IMR-90 (cell line): ENCODE data around the gene DSP. TPM values are rescaled to one million over a fixed set of nuclear protein-coding genes. Genes with fewer than 3 reads are reported as not detected.

Source experiments
- ATAC-seq: fragments of 200-7000 bp; cut with Tn5 transposase; 2 replicates; pipeline ENCODE4 v1.9.1; 2020; ENCODE audit warnings: low read depth, mild to moderate bottlenecking, moderate library complexity
- BruUV-seq: library from RNA; stranded (reverse); fragments of 400-500 nt; replicated peaks from 2 replicates; lab custom pipeline; 2021; lab: Mats Ljungman, UMichigan
- CTCF ChIA-PET: fragments of 300-600 bp; formaldehyde crosslinking; extraction: SDS; loops from one replicate; lab custom pipeline; 2021; ENCODE audit warnings: antibody characterized with exemption; lab: Yijun Ruan, JAX
- POLR2A ChIA-PET: fragments of 300-600 bp; sonication (Branson Sonifier 250); formaldehyde crosslinking; loops from one replicate; lab custom pipeline; 2022; ENCODE audit warnings: antibody characterized with exemption; ENCODE audit not compliant: unreplicated experiment; lab: Charles Lee
- DNase-seq: peaks from one replicate; pipeline ENCODE4 v3.0.0; 2013
- H2AFZ ChIP-seq: replicated peaks from 2 replicates; pipeline ENCODE3; 2013; ENCODE audit warnings: low read length, mild to moderate bottlenecking; ENCODE audit not compliant: poor library complexity
- H2AK5ac ChIP-seq: 2 replicates; pipeline ENCODE4 v1.6.1; 2013; ENCODE audit warnings: low read depth, low read length, inconsistent platforms
- H2AK9ac ChIP-seq: replicated peaks from 2 replicates; pipeline ENCODE3; 2013; ENCODE audit warnings: mild to moderate bottlenecking, low read depth, low read length, moderate library complexity; ENCODE audit not compliant: poor library complexity
- H2BK120ac ChIP-seq: 2 replicates; pipeline ENCODE4 v1.6.1; 2013; ENCODE audit warnings: low read depth, low read length, inconsistent platforms
- H2BK15ac ChIP-seq: 3 replicates; pipeline ENCODE4 v1.6.1; 2013; ENCODE audit warnings: low read depth, low read length, inconsistent platforms
- H2BK20ac ChIP-seq: 2 replicates; pipeline ENCODE4 v1.6.1; 2013; ENCODE audit warnings: low read depth, mild to moderate bottlenecking, inconsistent platforms, low read length, moderate library complexity
- H2BK5ac ChIP-seq: 2 replicates; pipeline ENCODE4 v1.6.1; 2013; ENCODE audit warnings: mild to moderate bottlenecking, low read depth, low read length, inconsistent platforms; ENCODE audit not compliant: poor library complexity, severe bottlenecking
- H3K14ac ChIP-seq: replicated peaks from 2 replicates; pipeline ENCODE4 v1.6.1; 2013; ENCODE audit warnings: low read depth, low read length, inconsistent platforms
- H3K18ac ChIP-seq: 2 replicates; pipeline ENCODE4 v1.6.1; 2013; ENCODE audit warnings: low read depth, low read length, control low read depth
- H3K23ac ChIP-seq: 2 replicates; pipeline ENCODE4 v1.6.1; 2013; ENCODE audit warnings: low read depth, low read length, inconsistent platforms
- H3K27ac ChIP-seq: 2 replicates; pipeline ENCODE4 v1.5.1; 2013; ENCODE audit warnings: mild to moderate bottlenecking, control low read depth, low read length; ENCODE audit not compliant: insufficient read depth
- H3K27me3 ChIP-seq: 2 replicates; pipeline ENCODE4 v1.6.1; 2013; ENCODE audit warnings: low read length; ENCODE audit not compliant: control insufficient read depth, insufficient read depth
- H3K36me3 ChIP-seq: 2 replicates; pipeline ENCODE4 v1.6.1; 2013; ENCODE audit warnings: low read length, mixed read lengths; ENCODE audit not compliant: control insufficient read depth, insufficient read depth
- H3K4ac ChIP-seq: 2 replicates; pipeline ENCODE4 v1.6.1; 2013; ENCODE audit warnings: low read depth, low read length, inconsistent platforms
- H3K4me1 ChIP-seq: 2 replicates; pipeline ENCODE4 v1.6.1; 2013; ENCODE audit warnings: low read length, mixed read lengths; ENCODE audit not compliant: control insufficient read depth, insufficient read depth
- H3K4me2 ChIP-seq: 2 replicates; pipeline ENCODE4 v1.6.1; 2013; ENCODE audit warnings: low read depth, mild to moderate bottlenecking, control low read depth, low read length, moderate library complexity
- H3K4me3 ChIP-seq: 2 replicates; pipeline ENCODE4 v1.5.1; 2013; ENCODE audit warnings: low read depth, mild to moderate bottlenecking, control low read depth, low read length, moderate library complexity; ENCODE audit not compliant: insufficient read depth
- H3K56ac ChIP-seq: 2 replicates; pipeline ENCODE4 v1.6.1; 2013; ENCODE audit warnings: low read length, inconsistent platforms; ENCODE audit not compliant: insufficient read depth; ENCODE audit errors: extremely low read depth
- H3K79me1 ChIP-seq, 2 experiments: 2 replicates each; pipeline ENCODE4 v1.6.1; 2013; ENCODE audit warnings: low read length in 2 of 2, inconsistent platforms in 1 of 2, low read depth in 1 of 2
- H3K9ac ChIP-seq: 2 replicates; pipeline ENCODE4 v1.6.1; 2013; ENCODE audit warnings: low read depth, low read length, control low read depth
- H3K9me1 ChIP-seq: 2 replicates; pipeline ENCODE4 v1.6.1; 2013; ENCODE audit warnings: low read length, inconsistent platforms; ENCODE audit not compliant: insufficient read depth
- H3K9me3 ChIP-seq: 2 replicates; pipeline ENCODE4 v1.6.1; 2013; ENCODE audit warnings: low read length; ENCODE audit not compliant: control insufficient read depth, insufficient read depth
- H4K20me1 ChIP-seq: 2 replicates; pipeline ENCODE4 v1.6.1; 2013; ENCODE audit warnings: low read length, inconsistent platforms; ENCODE audit not compliant: insufficient read depth
- H4K5ac ChIP-seq: 2 replicates; pipeline ENCODE4 v1.6.1; 2013; ENCODE audit warnings: mild to moderate bottlenecking, low read depth, low read length, control low read depth
- H4K8ac ChIP-seq, 2 experiments: 2 replicates each; pipeline ENCODE4 v1.6.1; 2013; ENCODE audit warnings: low read depth in 2 of 2, low read length in 2 of 2, control low read depth in 1 of 2, inconsistent platforms in 1 of 2
- H4K91ac ChIP-seq: 2 replicates; pipeline ENCODE4 v1.6.1; 2013; ENCODE audit warnings: low read depth, low read length, inconsistent platforms; ENCODE audit not compliant: insufficient read depth
- BHLHE40 ChIP-seq: fragments of 150-350 bp; IDR thresholded peaks from 2 replicates; pipeline ENCODE4 v1.6.1; 2016; ENCODE audit warnings: mild to moderate bottlenecking, low read depth, low read length
- CEBPB ChIP-seq: IDR thresholded peaks from 2 replicates; pipeline ENCODE4 v1.6.1; 2012; ENCODE audit warnings: low read depth, low read length, improper control_type of control experiment
- CHD1 ChIP-seq: IDR thresholded peaks from 2 replicates; pipeline ENCODE4 v1.6.1; 2012; ENCODE audit warnings: low read depth, low read length, improper control_type of control experiment
- CTCF ChIP-seq: conservative IDR thresholded peaks from 2 replicates; pipeline ENCODE4 v1.5.1; 2012; ENCODE audit warnings: mild to moderate bottlenecking, low read depth, low read length, improper control_type of control experiment
- FOS ChIP-seq: fragments of 150-350 bp; IDR thresholded peaks from 2 replicates; pipeline ENCODE4 v1.6.1; 2016; ENCODE audit warnings: low read depth, low read length
- MAFK ChIP-seq: IDR thresholded peaks from 2 replicates; pipeline ENCODE4 v1.6.1; 2012; ENCODE audit warnings: low read depth, low read length, improper control_type of control experiment
- MAZ ChIP-seq: IDR thresholded peaks from 2 replicates; pipeline ENCODE4 v1.6.1; 2012; ENCODE audit warnings: low read depth, mild to moderate bottlenecking, low read length, improper control_type of control experiment, moderate library complexity, borderline replicate concordance
- MXI1 ChIP-seq: IDR thresholded peaks from 2 replicates; pipeline ENCODE4 v1.6.1; 2012; ENCODE audit warnings: low read depth, mild to moderate bottlenecking, low read length, moderate library complexity, borderline replicate concordance
- NFE2L2 ChIP-seq: fragments of 150-350 bp; IDR thresholded peaks from 2 replicates; pipeline ENCODE4 v1.6.1; 2016; ENCODE audit warnings: low read depth, mild to moderate bottlenecking, low read length
- POLR2A ChIP-seq: IDR thresholded peaks from 2 replicates; pipeline ENCODE4 v1.6.1; 2012; ENCODE audit warnings: mild to moderate bottlenecking, low read depth, low read length
- RAD21 ChIP-seq: IDR thresholded peaks from 2 replicates; pipeline ENCODE4 v1.6.1; 2012; ENCODE audit warnings: low read length, improper control_type of control experiment
- RCOR1 ChIP-seq: IDR thresholded peaks from 2 replicates; pipeline ENCODE4 v1.6.1; 2012; ENCODE audit warnings: mild to moderate bottlenecking, low read length, improper control_type of control experiment; ENCODE audit not compliant: insufficient replicate concordance
- RFX5 ChIP-seq: IDR thresholded peaks from 2 replicates; pipeline ENCODE4 v1.8.0; 2012; ENCODE audit warnings: low read depth, mild to moderate bottlenecking, low read length, moderate library complexity
- SMC3 ChIP-seq: fragments of 150-350 bp; IDR thresholded peaks from 2 replicates; pipeline ENCODE4 v1.6.1; 2016; ENCODE audit warnings: low read depth, mild to moderate bottlenecking, antibody characterized with exemption, low read length, moderate library complexity
- WGBS, 2 experiments: methylation state at CpG; one replicate each; pipeline versions ENCODE4 v1.1.5 to v1.1.7; 2013; ENCODE audit warnings: missing lambda C conversion rate in 2 of 2; ENCODE audit not compliant: insufficient read length in 1 of 2; ENCODE audit errors: extremely low coverage in 2 of 2; 5-methylcytosine and 5-hydroxymethylcytosine counted together
- dilution Hi-C: fragments of 300-500 bp; cut with HindIII; formaldehyde crosslinking; loops from one replicate; pipeline ENCODE4 v1.14.3; 2018; ENCODE audit warnings: low sequenced_read_pairs; ENCODE audit not compliant: unreplicated experiment
- in situ Hi-C: fragments of 300-500 bp; cut with MboI; formaldehyde crosslinking; loops from 3 replicates; pipeline ENCODE4 v1.14.3; 2019; ENCODE audit warnings: low sequenced_read_pairs, inconsistent platforms, mixed read lengths
- intact Hi-C: fragments of 100-400 bp; cut with micrococcal nuclease; formaldehyde crosslinking; loops from 2 replicates; pipeline ENCODE4 v1.10.0; 2022
- polyA plus RNA-seq, 3 experiments: library from polyadenylated mRNA; depleted of rRNA; stranded (reverse); fragments of >200 nt; gene quantifications; 2 replicates each; pipeline ENCODE4 v1.2.3, GENCODE V29; 2012; ENCODE audit warnings: low replicate concordance in 1 of 3
- total RNA-seq: library from RNA; depleted of rRNA; stranded (reverse); fragments of >200 nt; gene quantifications from 2 replicates; pipeline ENCODE4 v1.2.3, GENCODE V29; 2012
- TF ChIP-seq, protein P1 (sequence below): fragments of 150-350 bp; IDR thresholded peaks from 2 replicates; pipeline ENCODE4 v1.6.1; 2017; ENCODE audit warnings: mild to moderate bottlenecking, antibody characterized with exemption, low read length, low read depth
- TF ChIP-seq, protein P2 (sequence below): fragments of 150-350 bp; IDR thresholded peaks from 2 replicates; pipeline ENCODE4 v1.6.1; 2016; ENCODE audit warnings: low read depth, mild to moderate bottlenecking, low read length, moderate library complexity, borderline replicate concordance

The DSP gene
- total and polyA plus RNA-seq, 2 of the 4 experiments (the other 2 are of a cell fraction) = 7.1 to 20.1 TPM

DNA sequence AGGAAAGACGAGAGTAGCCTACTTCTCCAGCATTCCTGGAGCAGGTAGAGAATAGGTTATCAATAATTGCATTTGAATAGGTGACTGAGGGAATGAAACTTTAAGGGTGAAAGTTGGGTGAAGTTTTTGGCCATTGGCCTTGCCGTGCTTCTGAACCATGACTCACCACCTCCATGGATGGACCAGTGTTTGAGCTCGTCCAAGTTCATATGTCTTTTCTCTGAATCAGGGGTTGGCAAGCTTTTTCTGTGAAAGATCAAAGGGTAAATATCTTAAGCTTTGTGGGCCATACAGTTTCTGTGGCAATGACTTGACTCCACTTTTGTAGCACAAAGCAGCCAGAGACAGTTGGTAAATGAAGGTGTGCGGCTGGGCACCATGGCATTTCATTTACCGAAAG is 80.3 kb downstream of the DSP start:
- H4K8ac ChIP-seq = no peak overlapping the region
- H3K4ac ChIP-seq = no peak overlapping the region
- H4K91ac ChIP-seq = no peak overlapping the region
- BruUV-seq = no TSS peak
- no peak overlapping the region for H3K4me3 ChIP-seq
- no peaks in the 10 kb centered on the region for H3K4me1 ChIP-seq
- no peak overlapping the region for H3K9ac ChIP-seq
- no peak for TF ChIP-seq FOS
- no peak for TF ChIP-seq RCOR1
- no peak for TF ChIP-seq CHD1
- no peak for TF ChIP-seq CTCF
- TF ChIP-seq MAFK = no peak
- TF ChIP-seq POLR2A = no peak
- TF ChIP-seq RAD21 = no peak
- TF ChIP-seq RFX5 = no peak
- TF ChIP-seq SMC3 = no peak
- TF ChIP-seq, protein P1, sequence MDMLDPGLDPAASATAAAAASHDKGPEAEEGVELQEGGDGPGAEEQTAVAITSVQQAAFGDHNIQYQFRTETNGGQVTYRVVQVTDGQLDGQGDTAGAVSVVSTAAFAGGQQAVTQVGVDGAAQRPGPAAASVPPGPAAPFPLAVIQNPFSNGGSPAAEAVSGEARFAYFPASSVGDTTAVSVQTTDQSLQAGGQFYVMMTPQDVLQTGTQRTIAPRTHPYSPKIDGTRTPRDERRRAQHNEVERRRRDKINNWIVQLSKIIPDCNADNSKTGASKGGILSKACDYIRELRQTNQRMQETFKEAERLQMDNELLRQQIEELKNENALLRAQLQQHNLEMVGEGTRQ = no peak
- no peak for TF ChIP-seq CEBPB
- TF ChIP-seq MAZ = no peak
- TF ChIP-seq, protein P2, sequence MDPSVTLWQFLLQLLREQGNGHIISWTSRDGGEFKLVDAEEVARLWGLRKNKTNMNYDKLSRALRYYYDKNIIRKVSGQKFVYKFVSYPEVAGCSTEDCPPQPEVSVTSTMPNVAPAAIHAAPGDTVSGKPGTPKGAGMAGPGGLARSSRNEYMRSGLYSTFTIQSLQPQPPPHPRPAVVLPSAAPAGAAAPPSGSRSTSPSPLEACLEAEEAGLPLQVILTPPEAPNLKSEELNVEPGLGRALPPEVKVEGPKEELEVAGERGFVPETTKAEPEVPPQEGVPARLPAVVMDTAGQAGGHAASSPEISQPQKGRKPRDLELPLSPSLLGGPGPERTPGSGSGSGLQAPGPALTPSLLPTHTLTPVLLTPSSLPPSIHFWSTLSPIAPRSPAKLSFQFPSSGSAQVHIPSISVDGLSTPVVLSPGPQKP = no peak
- TF ChIP-seq MXI1 = no peak
- no peak for TF ChIP-seq NFE2L2
- TF ChIP-seq BHLHE40 = no peak
- no peak overlapping the region for H3K18ac ChIP-seq
- ChIA-PET CTCF (no interaction called here), POLR2A (no interaction called here)
- no peaks in the 10 kb centered on the region for H3K9me1 ChIP-seq
- H3K27me3 ChIP-seq = peaks cover 1% of the 10 kb centered on the region; the same call in 1 of the 2 replicates
- H2BK20ac ChIP-seq = no peak overlapping the region
- peak; percentile 35 for DNase-seq
- dilution Hi-C loops = no loop called here
- no peak overlapping the region for H3K56ac ChIP-seq
- H2BK120ac ChIP-seq = no peak overlapping the region
- no peak overlapping the region for H2AFZ ChIP-seq
- WGBS, 2 experiments = no CpG with 5 or more reads among the region's 5 CpGs
- intact Hi-C loops = no loop called here
- no peak overlapping the region for H4K5ac ChIP-seq
- no peak overlapping the region for H3K14ac ChIP-seq
- H2AK9ac ChIP-seq = no peak overlapping the region
- no peak overlapping the region for H2AK5ac ChIP-seq
- no peak; the same call in 1 of the 2 replicates for ATAC-seq
- H3K79me1 ChIP-seq = no peaks in the 10 kb centered on the region
- no peak overlapping the region for H3K27ac ChIP-seq
- no peaks in the 10 kb centered on the region for H3K9me3 ChIP-seq
- H3K36me3 ChIP-seq = no peaks in the 10 kb centered on the region
- no peak overlapping the region for H2BK5ac ChIP-seq
- H3K23ac ChIP-seq = no peak overlapping the region
- in situ Hi-C loops = loop anchor here (25.0 kb wide), 1 partner anchor 934 kb away; no protein-coding TSS in a partner anchor
- H2BK15ac ChIP-seq = no peak overlapping the region
- no peak overlapping the region for H3K4me2 ChIP-seq
- H4K20me1 ChIP-seq = no peaks in the 10 kb centered on the region
